ENCODE results near the gene B3GNT3. TPM values are rescaled to one million over a fixed set of nuclear protein-coding genes. Genes with fewer than 3 reads are reported as not detected.

The B3GNT3 gene
- total and polyA plus RNA-seq, 2 of the 13 experiments (the other 11 are each of a cell fraction or from before 2014, with no cell fraction given), result 0.86 to 4.0 TPM

GRCh38 chr19:17855280-17856152 is 60.6 kb downstream of the B3GNT3 start (continued):
- no peak for TF ChIP-seq HNRNPK (IDR thresholded peaks at IDR 0.05; ENCODE audit: low read depth, low read length, poor library complexity, severe bottlenecking)
- no peak for TF ChIP-seq CAMTA2 (CRISPR knock-in tag; IDR thresholded peaks at IDR 0.05; ENCODE audit: borderline replicate concordance)
- TF ChIP-seq ZNF503 (CRISPR knock-in tag; IDR thresholded peaks at IDR 0.05), result no peak
- TF ChIP-seq FOXK1 (CRISPR knock-in tag; IDR thresholded peaks at IDR 0.05; ENCODE audit: borderline replicate concordance, low read depth), result no peak
- no peak for TF ChIP-seq XBP1 (CRISPR knock-in tag; IDR thresholded peaks at IDR 0.05)
- no peak for TF ChIP-seq EED (CRISPR knock-in tag; IDR thresholded peaks at IDR 0.05)
- TF ChIP-seq EHMT2 (IDR thresholded peaks at IDR 0.05; ENCODE audit: borderline replicate concordance, low read depth, low read length), result no peak
- TF ChIP-seq ZMYM4 (CRISPR knock-in tag; IDR thresholded peaks at IDR 0.05), result no peak
- TF ChIP-seq ZNF609 (CRISPR knock-in tag; IDR thresholded peaks at IDR 0.05; ENCODE audit: borderline replicate concordance), result no peak
- TF ChIP-seq MIER2 (CRISPR knock-in tag; IDR thresholded peaks at IDR 0.05), result peak; percentile 58; the same call in 1 of the 2 replicates
- no peak for TF ChIP-seq ZNF775 (CRISPR knock-in tag; IDR thresholded peaks at IDR 0.05; ENCODE audit: borderline replicate concordance)
- TF ChIP-seq FOXO4 (CRISPR knock-in tag; conservative IDR thresholded peaks at IDR 0.05), result no peak
- TF ChIP-seq, protein P1, sequence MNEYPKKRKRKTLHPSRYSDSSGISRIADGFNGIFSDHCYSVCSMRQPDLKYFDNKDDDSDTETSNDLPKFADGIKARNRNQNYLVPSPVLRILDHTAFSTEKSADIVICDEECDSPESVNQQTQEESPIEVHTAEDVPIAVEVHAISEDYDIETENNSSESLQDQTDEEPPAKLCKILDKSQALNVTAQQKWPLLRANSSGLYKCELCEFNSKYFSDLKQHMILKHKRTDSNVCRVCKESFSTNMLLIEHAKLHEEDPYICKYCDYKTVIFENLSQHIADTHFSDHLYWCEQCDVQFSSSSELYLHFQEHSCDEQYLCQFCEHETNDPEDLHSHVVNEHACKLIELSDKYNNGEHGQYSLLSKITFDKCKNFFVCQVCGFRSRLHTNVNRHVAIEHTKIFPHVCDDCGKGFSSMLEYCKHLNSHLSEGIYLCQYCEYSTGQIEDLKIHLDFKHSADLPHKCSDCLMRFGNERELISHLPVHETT (CRISPR knock-in tag; conservative IDR thresholded peaks at IDR 0.05), result no peak
- no peak for TF ChIP-seq ZNF841 (CRISPR knock-in tag; IDR thresholded peaks at IDR 0.05; ENCODE audit: borderline replicate concordance)
- TF ChIP-seq SP140L (CRISPR knock-in tag; IDR thresholded peaks at IDR 0.05; ENCODE audit: borderline replicate concordance), result no peak
- TF ChIP-seq NONO (IDR thresholded peaks at IDR 0.05), result no peak
- TF ChIP-seq NONO (CRISPR knock-in tag; conservative IDR thresholded peaks at IDR 0.05), result no peak
- TF ChIP-seq JARID2 (CRISPR knock-in tag; IDR thresholded peaks at IDR 0.05; ENCODE audit: insufficient replicate concordance), result no peak
- peak; percentile 82 for TF ChIP-seq SALL2 (CRISPR knock-in tag; IDR thresholded peaks at IDR 0.05)
- no peak for TF ChIP-seq HOXD1 (CRISPR knock-in tag; IDR thresholded peaks at IDR 0.05)

All from HepG2 (cell line).